GM23338 (cell line): ENCODE data around the gene STX11. TPM values are rescaled to one million over a fixed set of nuclear protein-coding genes. Genes with fewer than 3 reads are reported as not detected.
"Not testable (repeated sequence)": the region's sequence is repeated elsewhere in the genome, so short reads cannot be mapped to it uniquely, and the experiment has no call there.

Source experiments
- ATAC-seq: fragments of 200-7000 bp; cut with Tn5 transposase; 3 replicates; pipeline ENCODE4 v1.9.1; 2020
- DNase-seq: peaks from one replicate; pipeline ENCODE4 v3.0.0-alpha.2; 2015; ENCODE audit warnings: low spot score
- H2AFZ ChIP-seq: fragments of 200-600 bp; sonication (generic); 2 replicates; pipeline ENCODE4 v1.8.0; 2016; ENCODE audit warnings: antibody characterized with exemption, mild to moderate bottlenecking, moderate library complexity
- H3F3A ChIP-seq: fragments of 200-600 bp; sonication (generic); replicated peaks from 2 replicates; pipeline ENCODE4 v1.8.0; 2017; ENCODE audit warnings: antibody characterized with exemption, mixed run types, low read depth
- H3K27ac ChIP-seq: fragments of 200-600 bp; sonication (generic); 2 replicates; pipeline ENCODE4 v1.6.1; 2016; ENCODE audit warnings: low read depth
- H3K27me3 ChIP-seq: fragments of 200-600 bp; sonication (generic); 2 replicates; pipeline ENCODE4 v1.8.0; 2016; ENCODE audit warnings: mild to moderate bottlenecking, mixed run types, moderate library complexity; ENCODE audit not compliant: insufficient read depth
- H3K36me3 ChIP-seq: fragments of 200-600 bp; sonication (generic); 2 replicates; pipeline ENCODE4 v1.8.0; 2016; ENCODE audit warnings: mild to moderate bottlenecking; ENCODE audit not compliant: insufficient read depth
- H3K4me1 ChIP-seq: fragments of 200-600 bp; sonication (generic); 2 replicates; pipeline ENCODE4 v1.8.0; 2016; ENCODE audit warnings: mild to moderate bottlenecking, moderate library complexity; ENCODE audit not compliant: insufficient read depth
- H3K4me2 ChIP-seq: fragments of 200-600 bp; sonication (generic); 2 replicates; pipeline ENCODE4 v1.7.1; 2017; ENCODE audit warnings: mixed run types
- H3K4me3 ChIP-seq: fragments of 200-600 bp; sonication (generic); 2 replicates; pipeline ENCODE4 v1.6.1; 2016; ENCODE audit warnings: mixed run types
- H3K79me2 ChIP-seq: fragments of 200-600 bp; sonication (generic); replicated peaks from 2 replicates; pipeline ENCODE4 v1.8.0; 2017; ENCODE audit warnings: mild to moderate bottlenecking; ENCODE audit not compliant: insufficient read depth
- H3K9me2 ChIP-seq: fragments of 200-600 bp; sonication (generic); 2 replicates; pipeline ENCODE4 v1.8.0; 2017; ENCODE audit not compliant: insufficient read depth
- H4K20me1 ChIP-seq: fragments of 200-600 bp; sonication (generic); replicated peaks from 2 replicates; pipeline ENCODE4 v1.8.0; 2017; ENCODE audit warnings: mild to moderate bottlenecking; ENCODE audit not compliant: insufficient read depth
- H3K27ac Mint-ChIP-seq: 2 replicates; pipeline ENCODE4 v1.8.0; 2020; ENCODE audit warnings: inconsistent platforms, mild to moderate bottlenecking, moderate library complexity, mixed read lengths
- H3K27me3 Mint-ChIP-seq: 3 replicates; pipeline ENCODE4 v1.8.0; 2022; ENCODE audit warnings: low read depth, mild to moderate bottlenecking, moderate library complexity, mixed read lengths, inconsistent platforms; ENCODE audit not compliant: insufficient read depth, poor library complexity
- H3K36me3 Mint-ChIP-seq: 3 replicates; pipeline ENCODE4 v1.8.0; 2021; ENCODE audit warnings: low read depth, mild to moderate bottlenecking, inconsistent platforms, moderate library complexity, mixed read lengths
- H3K4me1 Mint-ChIP-seq: 3 replicates; pipeline ENCODE4 v1.8.0; 2020; ENCODE audit warnings: mild to moderate bottlenecking, inconsistent platforms, mixed read lengths
- H3K4me3 Mint-ChIP-seq: 3 replicates; pipeline ENCODE4 v1.8.0; 2021; ENCODE audit warnings: moderate library complexity, mild to moderate bottlenecking, inconsistent platforms, mixed read lengths
- H3K9me3 Mint-ChIP-seq: 3 replicates; pipeline ENCODE4 v1.8.0; 2020; ENCODE audit warnings: moderate library complexity, mild to moderate bottlenecking, inconsistent platforms, mixed read lengths
- POLR2AphosphoS5 ChIP-seq: IDR thresholded peaks from 2 replicates; pipeline ENCODE4 v1.6.1; 2016; ENCODE audit warnings: antibody characterized with exemption, low read depth
- STAT1 ChIP-seq: IDR thresholded peaks from one replicate; pipeline ENCODE4 v1.6.1; 2016; ENCODE audit warnings: antibody characterized with exemption; ENCODE audit not compliant: unreplicated experiment
- polyA plus RNA-seq: library from polyadenylated mRNA; unstranded; fragments of >200 nt; fragmentation: Nextera tagmentation; extraction: Ambion mirVana; gene quantifications from 2 replicates; pipeline ENCODE4 v1.2.1, GENCODE V29; 2016
- total RNA-seq: library from RNA; depleted of rRNA; stranded (reverse); fragments of >200 nt; shearing (Covaris generic); gene quantifications from 2 replicates; pipeline ENCODE4 v1.2.3, GENCODE V29; 2014
- TF ChIP-seq, protein P1 (sequence below): fragments of 250-450 bp; sonication (Bioruptor Pico); IDR thresholded peaks from 2 replicates; pipeline ENCODE4 v1.5.0; 2020; ENCODE audit warnings: mild to moderate bottlenecking, moderate library complexity

Gene STX11
- total and polyA plus RNA-seq, 2 experiments from 2014 or later: 0.35 to 0.52 TPM

DNA sequence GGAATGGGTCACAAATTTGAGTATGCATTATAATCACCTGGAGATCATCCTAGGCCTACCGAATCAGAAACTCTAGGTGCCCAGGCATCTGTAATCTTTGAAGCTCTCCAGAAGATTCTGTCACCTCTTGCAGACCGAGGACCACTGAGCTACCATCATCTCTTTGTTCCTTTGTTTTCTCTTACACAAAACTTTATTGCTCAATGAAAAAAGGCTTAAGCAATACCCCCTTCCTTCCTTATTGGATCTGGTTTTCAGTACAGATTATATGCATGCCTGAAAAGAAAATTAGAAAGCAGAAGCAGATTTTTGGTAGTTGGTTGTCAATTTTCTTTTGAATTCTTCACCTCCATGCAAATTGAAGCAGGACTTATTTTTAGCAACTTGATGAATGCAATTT, 31.3 kb downstream of the STX11 start (continued):
- TF ChIP-seq, protein P1, sequence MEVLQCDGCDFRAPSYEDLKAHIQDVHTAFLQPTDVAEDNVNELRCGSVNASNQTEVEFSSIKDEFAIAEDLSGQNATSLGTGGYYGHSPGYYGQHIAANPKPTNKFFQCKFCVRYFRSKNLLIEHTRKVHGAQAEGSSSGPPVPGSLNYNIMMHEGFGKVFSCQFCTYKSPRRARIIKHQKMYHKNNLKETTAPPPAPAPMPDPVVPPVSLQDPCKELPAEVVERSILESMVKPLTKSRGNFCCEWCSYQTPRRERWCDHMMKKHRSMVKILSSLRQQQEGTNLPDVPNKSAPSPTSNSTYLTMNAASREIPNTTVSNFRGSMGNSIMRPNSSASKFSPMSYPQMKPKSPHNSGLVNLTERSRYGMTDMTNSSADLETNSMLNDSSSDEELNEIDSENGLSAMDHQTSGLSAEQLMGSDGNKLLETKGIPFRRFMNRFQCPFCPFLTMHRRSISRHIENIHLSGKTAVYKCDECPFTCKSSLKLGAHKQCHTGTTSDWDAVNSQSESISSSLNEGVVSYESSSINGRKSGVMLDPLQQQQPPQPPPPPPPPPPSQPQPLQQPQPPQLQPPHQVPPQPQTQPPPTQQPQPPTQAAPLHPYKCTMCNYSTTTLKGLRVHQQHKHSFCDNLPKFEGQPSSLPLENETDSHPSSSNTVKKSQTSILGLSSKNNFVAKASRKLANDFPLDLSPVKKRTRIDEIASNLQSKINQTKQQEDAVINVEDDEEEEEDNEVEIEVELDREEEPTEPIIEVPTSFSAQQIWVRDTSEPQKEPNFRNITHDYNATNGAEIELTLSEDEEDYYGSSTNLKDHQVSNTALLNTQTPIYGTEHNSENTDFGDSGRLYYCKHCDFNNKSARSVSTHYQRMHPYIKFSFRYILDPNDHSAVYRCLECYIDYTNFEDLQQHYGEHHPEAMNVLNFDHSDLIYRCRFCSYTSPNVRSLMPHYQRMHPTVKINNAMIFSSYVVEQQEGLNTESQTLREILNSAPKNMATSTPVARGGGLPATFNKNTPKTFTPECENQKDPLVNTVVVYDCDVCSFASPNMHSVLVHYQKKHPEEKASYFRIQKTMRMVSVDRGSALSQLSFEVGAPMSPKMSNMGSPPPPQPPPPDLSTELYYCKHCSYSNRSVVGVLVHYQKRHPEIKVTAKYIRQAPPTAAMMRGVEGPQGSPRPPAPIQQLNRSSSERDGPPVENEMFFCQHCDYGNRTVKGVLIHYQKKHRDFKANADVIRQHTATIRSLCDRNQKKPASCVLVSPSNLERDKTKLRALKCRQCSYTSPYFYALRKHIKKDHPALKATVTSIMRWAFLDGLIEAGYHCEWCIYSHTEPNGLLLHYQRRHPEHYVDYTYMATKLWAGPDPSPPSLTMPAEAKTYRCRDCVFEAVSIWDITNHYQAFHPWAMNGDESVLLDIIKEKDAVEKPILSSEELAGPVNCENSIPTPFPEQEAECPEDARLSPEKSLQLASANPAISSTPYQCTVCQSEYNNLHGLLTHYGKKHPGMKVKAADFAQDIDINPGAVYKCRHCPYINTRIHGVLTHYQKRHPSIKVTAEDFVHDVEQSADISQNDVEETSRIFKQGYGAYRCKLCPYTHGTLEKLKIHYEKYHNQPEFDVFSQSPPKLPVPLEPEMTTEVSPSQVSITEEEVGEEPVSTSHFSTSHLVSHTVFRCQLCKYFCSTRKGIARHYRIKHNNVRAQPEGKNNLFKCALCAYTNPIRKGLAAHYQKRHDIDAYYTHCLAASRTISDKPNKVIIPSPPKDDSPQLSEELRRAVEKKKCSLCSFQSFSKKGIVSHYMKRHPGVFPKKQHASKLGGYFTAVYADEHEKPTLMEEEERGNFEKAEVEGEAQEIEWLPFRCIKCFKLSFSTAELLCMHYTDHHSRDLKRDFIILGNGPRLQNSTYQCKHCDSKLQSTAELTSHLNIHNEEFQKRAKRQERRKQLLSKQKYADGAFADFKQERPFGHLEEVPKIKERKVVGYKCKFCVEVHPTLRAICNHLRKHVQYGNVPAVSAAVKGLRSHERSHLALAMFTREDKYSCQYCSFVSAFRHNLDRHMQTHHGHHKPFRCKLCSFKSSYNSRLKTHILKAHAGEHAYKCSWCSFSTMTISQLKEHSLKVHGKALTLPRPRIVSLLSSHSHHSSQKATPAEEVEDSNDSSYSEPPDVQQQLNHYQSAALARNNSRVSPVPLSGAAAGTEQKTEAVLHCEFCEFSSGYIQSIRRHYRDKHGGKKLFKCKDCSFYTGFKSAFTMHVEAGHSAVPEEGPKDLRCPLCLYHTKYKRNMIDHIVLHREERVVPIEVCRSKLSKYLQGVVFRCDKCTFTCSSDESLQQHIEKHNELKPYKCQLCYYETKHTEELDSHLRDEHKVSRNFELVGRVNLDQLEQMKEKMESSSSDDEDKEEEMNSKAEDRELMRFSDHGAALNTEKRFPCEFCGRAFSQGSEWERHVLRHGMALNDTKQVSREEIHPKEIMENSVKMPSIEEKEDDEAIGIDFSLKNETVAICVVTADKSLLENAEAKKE: no peak
- TF ChIP-seq STAT1: no peak
- TF ChIP-seq POLR2AphosphoS5: no peak

GRCh38 chr6:144184186-144184585, 33.9 kb downstream of the STX11 start:
- H3K4me2 ChIP-seq, H2AFZ ChIP-seq, H3K27me3 Mint-ChIP-seq, H3K4me1 ChIP-seq, ATAC-seq, H3K4me3 ChIP-seq, H3K27ac Mint-ChIP-seq, H3K4me1 Mint-ChIP-seq, DNase-seq, H3K27ac ChIP-seq, H3K9me2 ChIP-seq, H3K36me3 ChIP-seq, H4K20me1 ChIP-seq, H3K27me3 ChIP-seq, H3K9me3 Mint-ChIP-seq, H3K36me3 Mint-ChIP-seq, H3F3A ChIP-seq, H3K4me3 Mint-ChIP-seq, H3K79me2 ChIP-seq: not testable (repeated sequence)

- Mint-ChIP-seq H3K4me1 (peaks cover 4% of the 10 kb centered on the region; the same call in 2 of the 3 replicates), H3K9me3 (no peaks in the 10 kb centered on the region), H3K27me3 (no peaks in the 10 kb centered on the region), H3K36me3 (no peaks in the 10 kb centered on the region), H3K4me3 (no peak overlapping the region), H3K27ac (no peak overlapping the region)
- H3K9me2 ChIP-seq: no peaks in the 10 kb centered on the region; the same call in 1 of the 2 replicates
- ATAC-seq (no peak), DNase-seq (no peak)
- H3K27me3 ChIP-seq: no peaks in the 10 kb centered on the region
- H3K27ac ChIP-seq: no peak overlapping the region
- H3K79me2 ChIP-seq: no peaks in the 10 kb centered on the region
- H3K36me3 ChIP-seq: no peaks in the 10 kb centered on the region
- TF ChIP-seq, protein P1: no peak
- no peaks in the 10 kb centered on the region for H4K20me1 ChIP-seq
- H3K4me3 ChIP-seq: no peak overlapping the region
- H3F3A ChIP-seq: no peaks in the 10 kb centered on the region
- no peaks in the 10 kb centered on the region for H3K4me1 ChIP-seq
- H2AFZ ChIP-seq: no peak overlapping the region
- H3K4me2 ChIP-seq: no peak overlapping the region
Measured at GRCh38 chr6:144185133-144185836, 35.0 kb downstream of the STX11 start.
